Psoas muscle (tissue), 8 donors: ENCODE data around the gene CCDC148. TPM values are rescaled to one million over a fixed set of nuclear protein-coding genes. Genes with fewer than 3 reads are reported as not detected.
A peak's percentile ranks its signal among the peaks of the same experiment; 100 is the strongest.

Experiments used
- ATAC-seq, 4 donors: fragments of 200-7000 bp; cut with Tn5 transposase; one replicate each; pipeline ENCODE4 v1.9.1; 2020; ENCODE audit warnings: moderate library complexity in 3 of 4, mild to moderate bottlenecking in 2 of 4
- DNase-seq, 2 donors: peaks; one replicate each; pipeline ENCODE4 v3.0.0-alpha.2; 2020
- H3K27ac ChIP-seq: fragments of 200-600 bp; one replicate; pipeline ENCODE4 v1.8.0; 2022
- H3K27me3 ChIP-seq, 3 donors: fragments of 200-600 bp in 1 of 3; one replicate each; pipeline versions ENCODE4 v1.6.1 to v1.8.0; 2013 to 2022; ENCODE audit warnings: low read length in 2 of 3, mild to moderate bottlenecking in 2 of 3, moderate library complexity in 1 of 3; ENCODE audit not compliant: insufficient read depth in 3 of 3
- H3K36me3 ChIP-seq, 2 donors: fragments of 200-600 bp in 1 of 2; one replicate each; pipeline versions ENCODE4 v1.6.1 to v1.8.0; 2013 to 2022; ENCODE audit warnings: low read depth in 1 of 2, mild to moderate bottlenecking in 1 of 2, moderate library complexity in 1 of 2; ENCODE audit not compliant: insufficient read depth in 1 of 2
- H3K4me1 ChIP-seq: fragments of 200-600 bp; one replicate; pipeline ENCODE4 v1.8.0; 2022
- H3K4me3 ChIP-seq: fragments of 200-600 bp; one replicate; pipeline ENCODE4 v1.8.0; 2022; ENCODE audit warnings: mild to moderate bottlenecking
- H3K9me3 ChIP-seq: fragments of 200-600 bp; one replicate; pipeline ENCODE4 v1.8.0; 2022
- CTCF ChIP-seq: fragments of 200-600 bp; IDR thresholded peaks from one replicate; pipeline ENCODE4 v1.8.0; 2022; ENCODE audit warnings: antibody characterized with exemption
- WGBS, 3 donors: extraction: QIAGEN DNeasy Blood & Tissue Kit; methylation state at CpG; one replicate each; pipeline versions ENCODE4 v1.1.6 to v1.1.7; 2013; 5-methylcytosine and 5-hydroxymethylcytosine counted together
- intact Hi-C, 2 donors: fragments of 100-400 bp; cut with DNase I; formaldehyde crosslinking; loops; one replicate each; pipeline versions ENCODE4 v1.11.0 to v1.14.2; 2022
- polyA plus RNA-seq, 3 donors: library from polyadenylated mRNA; stranded (reverse); fragments of 200-250 nt; gene quantifications; one replicate each; pipeline ENCODE4 v1.2.3, GENCODE V29; 2013
- total RNA-seq, 4 donors: library from RNA; stranded (reverse); fragmentation: NEBNext Ultra II Directional in 2 of 4; extraction: Animal tissue kit (Norgen Biotek cat#: 25700) in 2 of 4; gene quantifications; one replicate each; pipeline versions ENCODE4 v1.2.1 to v1.2.4, GENCODE V29; 2021 to 2023
- donor health status: healthy with polysubstance abuse.
- donor health status: DM: no; HTN: no; CAD: no; lungs with moderate emphysema.
- donor health status: Bipolar disorder and iron deficiency.
- donor health status: healthy.
- donor health status: DM: yes; HTN: yes; CAD: no.
- donor health status: DM: no; HTN: no; CAD: no.
- donor health status: DM: no; HTN: no; CAD: no.
- donor health status: DM: yes; HTN: yes; CAD: no.

Gene CCDC148
- total and polyA plus RNA-seq, 7 donors, result 0.10 TPM; not detected in 6

GRCh38 chr2:158467248-158467647, 10.7 kb upstream of the CCDC148 start:
- TF ChIP-seq CTCF, result no peak
- 93 to 96% (median 95%) methylated on average over 4 of the region's 4 CpGs for WGBS, 3 donors
- no peaks in the 10 kb centered on the region for H3K9me3 ChIP-seq
- no peaks in the 10 kb centered on the region for H3K27me3 ChIP-seq
- intact Hi-C loops, result no loop called here
- ATAC-seq, result no peak
- H3K27ac ChIP-seq, result no peak overlapping the region
- H3K4me1 ChIP-seq, result no peaks in the 10 kb centered on the region
- H3K4me3 ChIP-seq, result no peak overlapping the region
- DNase-seq, result no peak
- H3K36me3 ChIP-seq, result no peaks in the 10 kb centered on the region

- peak; percentile 33 for TF ChIP-seq CTCF
- H3K4me1 ChIP-seq, result peaks cover 16% of the 10 kb centered on the region
- no peak for ATAC-seq
- H3K27me3 ChIP-seq, result no peaks in the 10 kb centered on the region
- H3K4me3 ChIP-seq, result no peak overlapping the region
- intact Hi-C loops, result no loop called here
- H3K27ac ChIP-seq, result no peak overlapping the region
- WGBS, 3 donors, result 83 to 86% (median 84%) methylated on average over 4 of the region's 4 CpGs
- no peak for DNase-seq
- H3K9me3 ChIP-seq, result no peaks in the 10 kb centered on the region
- no peaks in the 10 kb centered on the region for H3K36me3 ChIP-seq
Observed at GRCh38 chr2:158464426-158465281, 8.1 kb upstream of the CCDC148 start.

DNA sequence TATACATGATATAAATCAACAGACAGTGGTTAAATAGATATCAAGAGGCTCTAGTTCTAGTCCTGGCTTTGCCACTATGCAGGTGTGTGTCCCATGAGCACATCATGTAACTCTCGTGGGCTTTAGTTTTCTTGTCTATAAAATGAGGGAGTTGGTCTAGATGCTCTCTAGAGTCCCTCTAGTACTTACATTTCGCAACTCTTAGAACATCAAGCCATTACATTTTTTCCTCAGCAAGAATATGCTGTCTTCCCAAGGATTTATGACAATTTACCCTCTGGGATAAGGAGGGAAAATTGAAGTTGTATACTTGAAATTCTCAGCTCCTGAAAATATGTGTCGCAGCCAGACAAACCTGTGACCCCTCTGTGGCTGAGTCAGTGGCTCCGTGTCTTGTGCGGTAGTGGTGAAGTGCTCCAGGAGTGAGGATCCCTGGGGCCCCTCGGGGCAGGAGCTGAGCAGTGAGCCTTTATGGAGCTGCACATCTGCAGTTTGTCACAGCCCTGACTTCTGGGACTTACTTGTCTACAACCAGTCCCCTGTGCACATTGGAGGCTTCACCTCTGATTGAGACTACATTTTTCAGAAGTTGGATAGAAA, 7.0 kb upstream of the CCDC148 start:
- WGBS, 3 donors, result 84% methylated on average over 6 of the region's 6 CpGs
- intact Hi-C loops, result no loop called here
- H3K36me3 ChIP-seq, result no peaks in the 10 kb centered on the region
- no peaks in the 10 kb centered on the region for H3K9me3 ChIP-seq
- no peak for ATAC-seq
- no peak for TF ChIP-seq CTCF
- no peak for DNase-seq
- no peaks in the 10 kb centered on the region for H3K27me3 ChIP-seq
- no peak overlapping the region for H3K27ac ChIP-seq
- peaks cover 16% of the 10 kb centered on the region for H3K4me1 ChIP-seq
- H3K4me3 ChIP-seq, result no peak overlapping the region

- TF ChIP-seq CTCF, result no peak
- ATAC-seq (no peak), DNase-seq (no peak)
- no peaks in the 10 kb centered on the region for H3K36me3 ChIP-seq
- no peaks in the 10 kb centered on the region for H3K27me3 ChIP-seq
- H3K27ac ChIP-seq, result no peak overlapping the region
- H3K9me3 ChIP-seq, result no peaks in the 10 kb centered on the region
- 28 to 40% (median 30%) methylated on average over 3 of the region's 3 CpGs for WGBS, 3 donors
- no peak overlapping the region for H3K4me3 ChIP-seq
- peaks cover 22% of the 10 kb centered on the region for H3K4me1 ChIP-seq
- intact Hi-C loops, result no loop called here
Observed at GRCh38 chr2:158460632-158461297, 4.2 kb upstream of the CCDC148 start.
